ENCODE data around the gene HMCN2. TPM values are rescaled to one million over a fixed set of nuclear protein-coding genes. Genes with fewer than 3 reads are reported as not detected.

The HMCN2 gene
- total RNA-seq, 1 donor from 2014 or later = not detected

DNA sequence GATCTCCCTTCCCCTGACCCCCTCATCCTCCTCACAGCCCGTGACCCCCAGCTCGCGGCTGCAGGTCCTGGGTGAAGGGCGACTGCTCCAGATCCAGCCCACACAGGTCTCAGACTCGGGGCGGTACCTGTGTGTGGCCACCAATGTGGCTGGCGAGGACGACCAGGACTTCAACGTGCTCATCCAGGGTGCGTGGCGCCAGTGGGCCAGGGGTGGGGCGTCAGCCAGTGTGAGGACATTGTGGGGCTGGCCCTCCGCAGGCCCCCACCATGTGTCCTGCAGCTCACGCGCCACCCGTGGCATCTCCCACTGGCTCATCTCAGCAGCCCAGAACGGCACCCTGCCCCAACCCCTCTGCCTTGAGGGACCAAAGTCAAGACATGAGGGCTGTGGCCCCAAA is 112.1 kb downstream of the HMCN2 start:
- TF ChIP-seq CTCF (IDR thresholded peaks at IDR 0.05) = no peak
- H3K4me3 Mint-ChIP-seq = no peak overlapping the region
- H3K4me1 Mint-ChIP-seq = no peaks in the 10 kb centered on the region
- intact Hi-C loops (cut with micrococcal nuclease) = no loop called here
- no peaks in the 10 kb centered on the region for H3K9me3 Mint-ChIP-seq
- DNase-seq (no peak), ATAC-seq (ENCODE audit: low read depth) (no peak)
- H3K27me3 Mint-ChIP-seq = peaks cover 7% of the 10 kb centered on the region
- H3K27ac Mint-ChIP-seq = no peak overlapping the region
- H3K36me3 Mint-ChIP-seq (ENCODE audit: low read depth) = no peaks in the 10 kb centered on the region
- POLR2A ChIA-PET = no interaction called here
- CTCF ChIA-PET = no interaction called here

GRCh38 chr9:130378875-130379648 is 113.5 kb downstream of the HMCN2 start:
- no peak overlapping the region for H3K4me3 Mint-ChIP-seq
- H3K4me1 Mint-ChIP-seq = no peaks in the 10 kb centered on the region
- CTCF ChIA-PET = no interaction called here
- no peak for ATAC-seq (ENCODE audit: low read depth)
- peaks cover 5% of the 10 kb centered on the region for H3K27me3 Mint-ChIP-seq
- no peaks in the 10 kb centered on the region for H3K36me3 Mint-ChIP-seq (ENCODE audit: low read depth)
- no peaks in the 10 kb centered on the region for H3K9me3 Mint-ChIP-seq
- H3K27ac Mint-ChIP-seq = no peak overlapping the region
- POLR2A ChIA-PET = no interaction called here
- no peak for TF ChIP-seq CTCF (IDR thresholded peaks at IDR 0.05)
- no peak for DNase-seq
- intact Hi-C loops (cut with micrococcal nuclease) = no loop called here

GRCh38 chr9:130379649-130379970 is 114.0 kb downstream of the HMCN2 start:
- no peaks in the 10 kb centered on the region for H3K36me3 Mint-ChIP-seq (ENCODE audit: low read depth)
- H3K4me3 Mint-ChIP-seq = no peak overlapping the region
- ChIA-PET POLR2A (no interaction called here), CTCF (no interaction called here)
- peaks cover 5% of the 10 kb centered on the region for H3K27me3 Mint-ChIP-seq
- H3K27ac Mint-ChIP-seq = no peak overlapping the region
- H3K9me3 Mint-ChIP-seq = no peaks in the 10 kb centered on the region
- DNase-seq = no peak
- no peak for TF ChIP-seq CTCF (IDR thresholded peaks at IDR 0.05)
- intact Hi-C loops (cut with micrococcal nuclease) = no loop called here
- no peaks in the 10 kb centered on the region for H3K4me1 Mint-ChIP-seq
- ATAC-seq (ENCODE audit: low read depth) = no peak

DNA sequence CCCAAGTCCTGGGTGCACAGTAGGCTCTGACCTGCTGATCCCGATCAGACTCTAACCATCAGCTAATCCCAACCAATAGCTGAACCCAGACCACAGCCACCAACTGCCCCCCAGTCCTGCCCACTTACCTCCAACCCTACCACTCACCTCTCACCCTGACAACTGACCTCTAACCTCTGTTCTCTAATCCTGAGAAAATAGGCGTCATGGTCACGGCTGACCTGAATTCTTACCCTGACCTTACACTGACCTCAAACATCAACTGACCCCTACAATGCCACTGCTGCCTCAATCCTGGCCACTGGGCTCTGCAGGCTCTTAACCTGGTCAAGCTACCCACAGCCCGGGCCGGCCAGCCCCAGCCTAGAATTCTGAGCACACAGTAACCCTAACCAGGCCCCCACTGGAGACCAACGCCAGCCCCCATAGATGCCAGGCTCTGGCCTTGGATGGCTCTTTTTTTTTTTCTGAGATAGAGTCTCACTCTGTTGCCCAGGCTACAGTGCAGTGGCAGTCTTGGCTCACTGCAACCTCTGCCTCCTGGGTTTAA is 115.4 kb downstream of the HMCN2 start:
- DNase-seq = no peak
- no peaks in the 10 kb centered on the region for H3K9me3 Mint-ChIP-seq
- H3K27me3 Mint-ChIP-seq = peaks cover 5% of the 10 kb centered on the region
- ChIA-PET CTCF (no interaction called here), POLR2A (no interaction called here)
- no peak overlapping the region for H3K4me3 Mint-ChIP-seq
- H3K36me3 Mint-ChIP-seq (ENCODE audit: low read depth) = no peaks in the 10 kb centered on the region
- intact Hi-C loops (cut with micrococcal nuclease) = no loop called here
- H3K27ac Mint-ChIP-seq = no peak overlapping the region
- no peak for ATAC-seq (ENCODE audit: low read depth)
- no peak for TF ChIP-seq CTCF (IDR thresholded peaks at IDR 0.05)
- H3K4me1 Mint-ChIP-seq = no peaks in the 10 kb centered on the region

DNA sequence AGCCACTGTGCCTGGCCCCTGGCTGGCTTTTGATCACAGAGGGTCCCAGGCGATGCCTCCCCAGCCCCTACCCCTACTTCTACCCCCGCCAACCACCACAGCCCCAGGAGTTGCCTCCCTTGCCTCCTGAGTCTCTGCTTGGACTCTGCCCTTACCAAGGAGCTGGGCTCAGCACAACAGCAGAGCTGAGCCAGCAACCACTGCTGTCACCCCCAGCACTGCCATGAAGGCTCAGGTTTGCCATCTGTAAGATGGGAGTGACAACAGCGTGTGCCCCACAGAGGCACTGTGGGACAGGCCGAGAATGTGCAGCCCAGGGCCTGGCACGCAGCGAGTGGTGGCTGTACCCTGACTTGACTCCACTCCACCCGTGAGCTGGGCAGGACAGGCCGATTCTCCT is 116.1 kb downstream of the HMCN2 start:
- Mint-ChIP-seq H3K4me3 (no peak overlapping the region), H3K4me1 (no peaks in the 10 kb centered on the region), H3K36me3 (ENCODE audit: low read depth) (no peaks in the 10 kb centered on the region), H3K9me3 (no peaks in the 10 kb centered on the region), H3K27ac (no peak overlapping the region), H3K27me3 (peaks cover 5% of the 10 kb centered on the region)
- DNase-seq = no peak
- intact Hi-C loops (cut with micrococcal nuclease) = no loop called here
- POLR2A ChIA-PET = no interaction called here
- no peak for ATAC-seq (ENCODE audit: low read depth)
- CTCF ChIA-PET = no interaction called here
- no peak for TF ChIP-seq CTCF (IDR thresholded peaks at IDR 0.05)

All from activated B cell treated with CpG ODN at 0.5 μM for 24 hours (primary cell).